HepG2 (cell line): ENCODE measurements around the gene PTPRD. TPM values are rescaled to one million over a fixed set of nuclear protein-coding genes. Genes with fewer than 3 reads are reported as not detected.

Experiments used
- ATAC-seq: fragments of 200-7000 bp; cut with Tn5 transposase; 3 replicates; pipeline ENCODE4 v1.9.1; 2020; ENCODE audit warnings: mild to moderate bottlenecking, moderate library complexity
- BruUV-seq: library from RNA; stranded (reverse); fragments of 400-500 nt; replicated peaks from 2 replicates; lab custom pipeline; 2021; lab: Mats Ljungman, UMichigan
- CTCF ChIA-PET: fragments of 300-600 bp; formaldehyde crosslinking; extraction: SDS; loops from one replicate; lab custom pipeline; 2021; ENCODE audit warnings: low total read pairs, inconsistent platforms, low intra/inter-chr PET ratio; lab: Yijun Ruan, JAX
- POLR2A ChIA-PET: fragments of 350-600 bp; sonication (Branson Sonifier 250); formaldehyde crosslinking; loops from one replicate; lab custom pipeline; 2020; ENCODE audit warnings: antibody characterized with exemption, inconsistent platforms; lab: Yijun Ruan, JAX
- DNase-seq: peaks from one replicate; pipeline ENCODE4 v3.0.0-alpha.2; 2015; ENCODE audit warnings: low spot score
- FAIRE-seq: peaks from 3 replicates; lab custom pipeline; 2011; peaks lifted over from hg19 to GRCh38; lab: Jason Lieb, UNC
- H2AFZ ChIP-seq: one replicate; pipeline ENCODE4 v1.6.1; 2011; ENCODE audit warnings: low read length, inconsistent platforms
- H3K27ac ChIP-seq: fragments of 300-600 bp; 3 replicates; pipeline ENCODE4 v1.8.0; 2011; ENCODE audit warnings: mixed run types, mild to moderate bottlenecking, mixed read lengths, low read length, inconsistent platforms; ENCODE audit not compliant: insufficient read depth; ENCODE audit errors: extremely low read length
- H3K27me3 ChIP-seq, 2 experiments: fragments of 200-600 bp in 1 of 2; 2 replicates in 1 of 2; 3 replicates in 1 of 2; pipeline versions ENCODE4 v1.6.0 to v1.8.0; 2011; ENCODE audit warnings: low read length in 2 of 2, mild to moderate bottlenecking in 2 of 2, moderate library complexity in 2 of 2, inconsistent platforms in 1 of 2; ENCODE audit not compliant: insufficient read depth in 2 of 2, control insufficient read depth in 1 of 2
- H3K36me3 ChIP-seq, 2 experiments: fragments of 200-600 bp in 1 of 2; replicated peaks in 1 of 2; 2 replicates in 1 of 2; 3 replicates in 1 of 2; pipeline versions ENCODE4 v1.5.1 to v1.8.0; 2011; ENCODE audit warnings: low read length in 2 of 2, inconsistent platforms in 1 of 2; ENCODE audit not compliant: insufficient read depth in 2 of 2, control insufficient read depth in 1 of 2
- H3K4me1 ChIP-seq: 2 replicates; pipeline ENCODE4 v1.5.1; 2012; ENCODE audit warnings: low read length, inconsistent platforms; ENCODE audit not compliant: insufficient read depth
- H3K4me2 ChIP-seq: 2 replicates; pipeline ENCODE4 v1.6.0; 2011; ENCODE audit warnings: low read depth, low read length, inconsistent platforms
- H3K4me3 ChIP-seq, 3 experiments: fragments of 200-600 bp in 1 of 3; sonication (generic), shearing (Covaris generic) in 1 of 3; replicated peaks in 1 of 3; 2 replicates each; pipeline ENCODE4 v1.5.1; 2011 to 2016; ENCODE audit warnings: low read length in 3 of 3, inconsistent platforms in 2 of 3, low read depth in 2 of 3, mild to moderate bottlenecking in 2 of 3, control low read depth in 1 of 3, mixed read lengths in 1 of 3; ENCODE audit not compliant: insufficient read depth in 1 of 3
- H3K79me2 ChIP-seq: one replicate; pipeline ENCODE4 v1.6.1; 2011; ENCODE audit warnings: low read length, inconsistent platforms; ENCODE audit not compliant: insufficient read depth
- H3K9ac ChIP-seq: 2 replicates; pipeline ENCODE4 v1.6.0; 2011; ENCODE audit warnings: mild to moderate bottlenecking, low read depth, low read length, inconsistent platforms; ENCODE audit not compliant: insufficient read depth
- H3K9me3 ChIP-seq: 2 replicates; pipeline ENCODE4 v1.5.1; 2012; ENCODE audit warnings: mild to moderate bottlenecking, low read length
- H4K20me1 ChIP-seq: 2 replicates; pipeline ENCODE4 v1.6.0; 2011; ENCODE audit warnings: inconsistent platforms, mild to moderate bottlenecking, low read length, moderate library complexity; ENCODE audit not compliant: insufficient read depth
- CHD4 ChIP-seq: fragments of 200-600 bp; sonication (generic); IDR thresholded peaks from 2 replicates; pipeline ENCODE4 v1.7.0; 2017; ENCODE audit warnings: mild to moderate bottlenecking, low read length, borderline replicate concordance
- CREBL2 ChIP-seq: sonication (generic); formaldehyde crosslinking; IDR thresholded peaks from 2 replicates; pipeline ENCODE4 v1.8.1; 2023; ENCODE audit warnings: missing genetic modification reagents, mild to moderate bottlenecking, borderline replicate concordance
- KDM1A ChIP-seq: IDR thresholded peaks from 2 replicates; pipeline ENCODE4 v1.6.1; 2016; ENCODE audit warnings: missing compliant biosample characterization
- MXD4 ChIP-seq: IDR thresholded peaks from 2 replicates; pipeline ENCODE4 v1.6.1; 2016; ENCODE audit warnings: mild to moderate bottlenecking, missing biosample characterization, missing genetic modification reagents
- POLR2G ChIP-seq: fragments of 200-400 bp; formaldehyde crosslinking; IDR thresholded peaks from 2 replicates; pipeline ENCODE4 v1.6.1; 2018; ENCODE audit warnings: mild to moderate bottlenecking, low read depth, low read length, moderate library complexity
- ZNF276 ChIP-seq: sonication (generic); formaldehyde crosslinking; IDR thresholded peaks from 2 replicates; pipeline ENCODE4 v1.4.0; 2020; ENCODE audit warnings: mild to moderate bottlenecking, low read depth, missing genetic modification reagents
- ZNF335 ChIP-seq: sonication (generic); formaldehyde crosslinking; IDR thresholded peaks from 2 replicates; pipeline ENCODE4 v1.4.0; 2020; ENCODE audit warnings: missing genetic modification reagents
- ZNF33B ChIP-seq: sonication (generic); formaldehyde crosslinking; IDR thresholded peaks from 2 replicates; pipeline ENCODE4 v1.5.1; 2020; ENCODE audit warnings: mild to moderate bottlenecking, missing genetic modification reagents
- ZNF703 ChIP-seq: sonication (generic); formaldehyde crosslinking; IDR thresholded peaks from 2 replicates; pipeline ENCODE4 v1.5.1; 2020; ENCODE audit warnings: missing genetic modification reagents, mild to moderate bottlenecking, moderate library complexity, borderline replicate concordance
- ZNF720 ChIP-seq: sonication (generic); formaldehyde crosslinking; IDR thresholded peaks from 2 replicates; pipeline ENCODE4 v1.4.0; 2020; ENCODE audit warnings: missing genetic modification reagents
- ZNF749 ChIP-seq: sonication (generic); formaldehyde crosslinking; IDR thresholded peaks from 2 replicates; pipeline ENCODE4 v1.8.0; 2022; ENCODE audit warnings: mild to moderate bottlenecking, missing genetic modification reagents, moderate library complexity, borderline replicate concordance
- WGBS: methylation state at CpG from one replicate; pipeline ENCODE4 v1.1.6; 2017; ENCODE audit warnings: low lambda C conversion rate; 5-methylcytosine and 5-hydroxymethylcytosine counted together
- in situ Hi-C: cut with HindIII; loops from 2 replicates; pipeline ENCODE4 v1.10.0; 2017; ENCODE audit warnings: low pct_unique_long_range_greater_than_20kb; ENCODE audit not compliant: extremely low pct_ligation_motif_present
- intact Hi-C: fragments of 100-400 bp; cut with micrococcal nuclease; formaldehyde crosslinking; loops from one replicate; pipeline ENCODE4 v1.10.0; 2022; ENCODE audit not compliant: unreplicated experiment
- polyA plus RNA-seq, 8 experiments: library from polyadenylated mRNA; depleted of rRNA in 3 of 8; stranded (reverse) in 7 of 8; unstranded in 1 of 8; fragments of >200 nt; fragmentation: Illumina TruSeq in 4 of 8; extraction: Trizol in 4 of 8; gene quantifications; 2 replicates each; pipeline versions ENCODE4 v1.2.1 to v1.2.3, GENCODE V29; 2011 to 2016; ENCODE audit warnings: low read depth in 4 of 8, missing spikeins in 1 of 8, mixed read lengths in 1 of 8; ENCODE audit not compliant: insufficient read depth in 1 of 8
- total RNA-seq, 5 experiments: library from RNA; depleted of rRNA; stranded (reverse); fragments of >200 nt; fragmentation: Illumina TruSeq; extraction: Trizol; gene quantifications; 2 replicates each; pipeline ENCODE4 v1.2.3, GENCODE V29; 2016; ENCODE audit warnings: low read depth in 1 of 5

Gene PTPRD
- total and polyA plus RNA-seq, 2 of the 13 experiments (the other 11 are each of a cell fraction or from before 2014, with no cell fraction given): 0.05 TPM; not detected in 1

DNA sequence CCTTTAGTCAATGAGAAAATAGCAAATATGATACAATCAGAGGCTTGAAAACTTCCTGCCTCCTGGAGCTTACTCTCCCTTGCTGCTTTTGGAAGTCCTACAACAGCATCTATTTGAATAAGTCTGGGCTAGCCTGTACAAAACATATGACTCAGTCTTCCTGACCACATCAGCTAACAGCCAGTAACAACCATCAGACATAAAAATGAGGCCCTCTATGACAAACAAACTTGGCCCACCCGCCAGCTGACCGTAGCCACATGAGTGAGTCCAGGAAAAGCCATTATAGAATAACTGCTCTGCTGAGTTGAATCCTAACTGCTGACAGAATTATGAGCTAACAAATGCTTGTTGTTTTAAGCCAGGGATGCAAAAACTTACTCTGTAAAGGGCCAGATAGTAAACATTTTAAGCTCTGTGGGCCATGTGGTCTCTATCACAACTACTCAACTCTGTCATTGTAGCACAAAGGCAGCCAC, 347.6 kb downstream of the PTPRD start:
- Histone ChIP-seq H3K9me3 (no peaks in the 10 kb centered on the region; the same call in 1 of the 2 replicates), H3K4me1 (no peaks in the 10 kb centered on the region), H2AFZ (no peak overlapping the region), H3K4me3 (no peak overlapping the region), H3K79me2 (no peaks in the 10 kb centered on the region), H3K27ac (no peak overlapping the region), H3K36me3 (no peaks in the 10 kb centered on the region), H3K9ac (no peak overlapping the region), H3K4me2 (no peak overlapping the region), H3K27me3 (no peaks in the 10 kb centered on the region), H4K20me1 (no peaks in the 10 kb centered on the region)
- DNase-seq (no peak), FAIRE-seq (no peak), ATAC-seq (no peak)
- WGBS: 0% methylated on average over 2 of the region's 2 CpGs
- ChIA-PET POLR2A (no interaction called here), CTCF (no interaction called here)
- intact Hi-C loops (no loop called here), in situ Hi-C loops (loop anchor here (10.0 kb wide), 1 partner anchor 210 kb away; no protein-coding TSS in a partner anchor)
- BruUV-seq: no TSS peak
- TF ChIP-seq ZNF720 (CRISPR knock-in tag): no peak
- no peak for TF ChIP-seq ZNF703
- no peak for TF ChIP-seq CHD4
- TF ChIP-seq MXD4 (CRISPR knock-in tag): no peak
- no peak for TF ChIP-seq ZNF33B
- no peak for TF ChIP-seq ZNF276 (CRISPR knock-in tag)
- TF ChIP-seq POLR2G: no peak
- TF ChIP-seq ZNF335: no peak
- TF ChIP-seq CREBL2 (CRISPR knock-in tag): no peak
- no peak for TF ChIP-seq ZNF749 (CRISPR knock-in tag)
- no peak for TF ChIP-seq KDM1A (CRISPR knock-in tag)
